SK-N-SH (cell line): ENCODE data around the gene CACFD1.

ENCODE experiments used
- MEF2A ChIP-seq: IDR thresholded peaks from 2 replicates; pipeline ENCODE4 v1.4.0; 2012; ENCODE audit warnings: low read depth, borderline replicate concordance
- POLR2AphosphoS5 ChIP-seq: IDR thresholded peaks from 2 replicates; pipeline ENCODE4 v1.6.1; 2012; ENCODE audit warnings: low read depth, low read length
- SIN3A ChIP-seq: IDR thresholded peaks from 2 replicates; pipeline ENCODE4 v1.6.1; 2012; ENCODE audit warnings: low read depth, mild to moderate bottlenecking, low read length, moderate library complexity, borderline replicate concordance

DNA sequence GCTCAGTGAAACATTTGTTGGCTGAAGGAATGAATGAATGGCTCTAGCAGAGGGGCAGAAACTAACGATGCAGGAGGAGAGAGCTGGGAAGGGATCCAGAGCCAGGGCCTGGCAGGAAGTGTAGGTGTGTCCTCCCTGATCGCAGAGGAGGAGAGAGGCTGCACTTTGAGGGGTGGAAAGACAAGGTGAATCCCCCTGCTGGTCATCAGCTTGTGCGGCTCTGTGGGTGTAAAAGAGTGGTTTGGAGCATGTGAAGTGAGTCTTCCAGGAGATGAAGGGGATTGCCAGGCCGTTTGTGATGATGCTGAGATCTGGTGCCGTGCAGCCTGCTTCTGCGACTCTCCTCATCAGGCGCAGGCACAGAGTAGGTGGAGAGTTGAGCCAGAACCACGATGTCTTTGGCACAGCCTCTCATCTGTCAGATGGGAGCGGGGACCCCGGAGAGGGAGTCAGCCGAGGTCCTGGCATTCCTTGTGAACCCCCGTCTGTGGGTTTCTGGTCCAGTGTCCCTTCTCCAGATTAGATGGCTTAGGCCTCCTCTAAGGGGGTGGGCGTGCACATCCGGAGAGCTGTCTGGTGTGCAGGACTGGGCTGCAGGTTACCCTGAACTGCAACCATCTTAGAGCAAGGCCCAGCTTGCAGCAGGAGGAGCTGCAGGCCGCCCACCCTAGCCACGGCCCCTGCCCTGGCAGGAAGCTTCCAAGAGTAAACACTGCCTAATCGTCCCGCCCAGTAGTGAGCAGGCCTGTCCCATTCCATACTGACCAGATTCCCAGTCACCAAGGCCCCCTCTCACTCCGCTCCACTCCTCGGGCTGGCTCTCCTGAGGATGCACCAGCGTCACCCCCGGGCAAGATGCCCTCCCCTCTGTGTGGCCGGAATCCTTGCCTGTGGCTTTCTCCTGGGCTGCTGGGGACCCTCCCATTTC lies 37.9 kb upstream of the CACFD1 start, which contains the start of gene ADAMTS13:
- TF ChIP-seq MEF2A: no peak
- TF ChIP-seq SIN3A: no peak
- TF ChIP-seq POLR2AphosphoS5: no peak
